A549 (cell line): Measurements from ENCODE around the gene CD63. TPM values are rescaled to one million over a fixed set of nuclear protein-coding genes. Genes with fewer than 3 reads are reported as not detected.

Experiments used
- ATAC-seq, 2 experiments: fragments of 200-7000 bp in 1 of 2; fragments of >200 bp in 1 of 2; cut with Nextera tagmentation in 1 of 2; cut with Tn5 transposase in 1 of 2; 3 replicates each; pipeline versions ENCODE4 v1.8.0 to v1.9.1; 2018 to 2020; ENCODE audit warnings: mild to moderate bottlenecking in 1 of 2, moderate library complexity in 1 of 2
- CTCF ChIA-PET: fragments of 300-600 bp; sonication (Branson Sonifier 250); formaldehyde crosslinking; extraction: SDS; loops from one replicate; lab custom pipeline; 2021; ENCODE audit warnings: antibody characterized with exemption, inconsistent platforms; lab: Yijun Ruan, JAX
- POLR2A ChIA-PET: fragments of 350-600 bp; formaldehyde crosslinking; extraction: SDS; loops from one replicate; lab custom pipeline; 2021; ENCODE audit warnings: antibody characterized with exemption, inconsistent platforms; lab: Yijun Ruan, JAX
- DNase-seq, 2 experiments: peaks; one replicate each; pipeline versions ENCODE4 v3.0.0 to v3.0.0-alpha.2; 2011 to 2016; ENCODE audit warnings: low read depth in 1 of 2, low spot score in 1 of 2
- FAIRE-seq: peaks from 2 replicates; lab custom pipeline; 2011; peaks lifted over from hg19 to GRCh38; lab: Jason Lieb, UNC
- H3K27ac ChIP-seq, 2 experiments: fragments of >200 bp; sonication (Bioruptor Twin); formaldehyde crosslinking; 3 replicates each; pipeline ENCODE4 v1.5.1; 2016 to 2017
- H3K4me1 ChIP-seq: fragments of >200 bp; sonication (Bioruptor Twin); formaldehyde crosslinking; 3 replicates; pipeline ENCODE4 v1.6.1; 2016
- H3K4me2 ChIP-seq: fragments of >200 bp; sonication (Bioruptor Twin); formaldehyde crosslinking; 3 replicates; pipeline ENCODE4 v1.6.1; 2016
- H3K4me3 ChIP-seq: fragments of >200 bp; sonication (Bioruptor Twin); formaldehyde crosslinking; 3 replicates; pipeline ENCODE4 v1.5.1; 2016
- H3K9me3 ChIP-seq: fragments of >200 bp; sonication (Bioruptor Twin); formaldehyde crosslinking; 3 replicates; pipeline ENCODE4 v1.6.1; 2016
- EHF ChIP-seq: fragments of 250-450 bp; sonication (Bioruptor Pico); IDR thresholded peaks from 2 replicates; pipeline ENCODE4 v1.5.0; 2020; ENCODE audit warnings: mild to moderate bottlenecking
- FOSL2 ChIP-seq, 2 experiments: fragments of 450-650 bp in 1 of 2; fragments of >200 bp in 1 of 2; sonication (Bioruptor Twin) in 1 of 2; formaldehyde crosslinking; IDR thresholded peaks; 2 replicates each; pipeline versions ENCODE4 v1.5.0 to v1.6.1; 2016 to 2020; ENCODE audit warnings: mild to moderate bottlenecking in 1 of 2, moderate library complexity in 1 of 2
- HOXB13 ChIP-seq: fragments of 250-450 bp; sonication (Bioruptor Pico); IDR thresholded peaks from 2 replicates; pipeline ENCODE4 v1.5.0; 2020; ENCODE audit warnings: low read depth, mild to moderate bottlenecking, moderate library complexity
- HOXB5 ChIP-seq: fragments of 250-450 bp; sonication (Bioruptor Pico); IDR thresholded peaks from 2 replicates; pipeline ENCODE4 v1.5.0; 2020; ENCODE audit warnings: mild to moderate bottlenecking, moderate library complexity
- JUN ChIP-seq, 2 experiments: fragments of >200 bp; sonication (Bioruptor Twin); formaldehyde crosslinking; IDR thresholded peaks; 2 replicates in 1 of 2; 3 replicates in 1 of 2; pipeline ENCODE4 v1.6.1; 2016 to 2017
- KDM1A ChIP-seq: fragments of 200-600 bp; sonication (generic); IDR thresholded peaks from 2 replicates; pipeline ENCODE4 v1.6.1; 2016; ENCODE audit warnings: low read depth, mild to moderate bottlenecking
- KDM5A ChIP-seq: fragments of 200-600 bp; sonication (generic); IDR thresholded peaks from 2 replicates; pipeline ENCODE4 v1.6.1; 2016; ENCODE audit warnings: antibody characterized with exemption, mild to moderate bottlenecking
- MAFK ChIP-seq: fragments of 450-650 bp; IDR thresholded peaks from 2 replicates; pipeline ENCODE4 v1.6.1; 2014; ENCODE audit not compliant: partially characterized antibody
- MYC ChIP-seq: IDR thresholded peaks from 2 replicates; pipeline ENCODE4 v1.6.1; 2012; ENCODE audit warnings: mild to moderate bottlenecking, inconsistent platforms, low read length, improper control_type of control experiment, borderline replicate concordance
- NFE2L2 ChIP-seq: fragments of 150-350 bp; conservative IDR thresholded peaks from 2 replicates; pipeline ENCODE4 v1.6.1; 2014; ENCODE audit warnings: low read length
- NR3C1 ChIP-seq: fragments of >200 bp; sonication (Bioruptor Twin); formaldehyde crosslinking; IDR thresholded peaks from 3 replicates; pipeline ENCODE4 v1.6.1; 2017
- PHF8 ChIP-seq: fragments of 200-600 bp; sonication (generic); IDR thresholded peaks from 2 replicates; pipeline ENCODE4 v1.6.1; 2016; ENCODE audit warnings: low read depth, mild to moderate bottlenecking, antibody characterized with exemption, moderate library complexity, borderline replicate concordance
- POLR2A ChIP-seq: IDR thresholded peaks from 2 replicates; pipeline ENCODE4 v1.6.1; 2012; ENCODE audit warnings: mild to moderate bottlenecking, low read length
- RARB ChIP-seq: fragments of 250-450 bp; sonication (Bioruptor Pico); IDR thresholded peaks from 2 replicates; pipeline ENCODE4 v1.8.0; 2021; ENCODE audit warnings: mild to moderate bottlenecking, moderate library complexity
- ZFP36 ChIP-seq: fragments of 450-650 bp; IDR thresholded peaks from 2 replicates; pipeline ENCODE4 v1.6.1; 2014; ENCODE audit warnings: borderline replicate concordance; ENCODE audit not compliant: partially characterized antibody
- WGBS: methylation state at CpG from one replicate; pipeline ENCODE4 v1.1.6; 2017; ENCODE audit errors: missing lambda C conversion rate; 5-methylcytosine and 5-hydroxymethylcytosine counted together
- polyA plus RNA-seq, 4 experiments: library from polyadenylated mRNA; depleted of rRNA in 3 of 4; stranded (reverse); fragments of >200 nt; fragmentation: RNase III in 1 of 4; extraction: RNeasy Plus Mini Kit Qiagen cat#74134 plus additional on column Dnase treatment in 1 of 4; gene quantifications; 2 replicates in 3 of 4; 3 replicates in 1 of 4; pipeline ENCODE4 v1.2.3, GENCODE V29; 2011 to 2017
- TF ChIP-seq, protein P1 (sequence below): fragments of 250-450 bp; sonication (Bioruptor Pico); IDR thresholded peaks from 2 replicates; pipeline ENCODE4 v1.5.0; 2020; ENCODE audit warnings: low read depth, mild to moderate bottlenecking, moderate library complexity
- TF ChIP-seq, protein P2 (sequence below): IDR thresholded peaks from 2 replicates; pipeline ENCODE4 v1.6.1; 2012; ENCODE audit warnings: low read depth, borderline replicate concordance
- TF ChIP-seq, protein P3 (sequence below): IDR thresholded peaks from 2 replicates; pipeline ENCODE4 v1.6.1; 2012
- TF ChIP-seq, protein P4 (sequence below): IDR thresholded peaks from 2 replicates; pipeline ENCODE4 v1.6.1; 2012
- TF ChIP-seq, protein P5 (sequence below): fragments of >200 bp; sonication (Bioruptor Twin); formaldehyde crosslinking; IDR thresholded peaks from 3 replicates; pipeline ENCODE4 v1.5.1; 2016

Gene CD63
- polyA plus RNA-seq, 2 of the 4 experiments (the other 2 are of a cell fraction): 530 to 724 TPM

DNA sequence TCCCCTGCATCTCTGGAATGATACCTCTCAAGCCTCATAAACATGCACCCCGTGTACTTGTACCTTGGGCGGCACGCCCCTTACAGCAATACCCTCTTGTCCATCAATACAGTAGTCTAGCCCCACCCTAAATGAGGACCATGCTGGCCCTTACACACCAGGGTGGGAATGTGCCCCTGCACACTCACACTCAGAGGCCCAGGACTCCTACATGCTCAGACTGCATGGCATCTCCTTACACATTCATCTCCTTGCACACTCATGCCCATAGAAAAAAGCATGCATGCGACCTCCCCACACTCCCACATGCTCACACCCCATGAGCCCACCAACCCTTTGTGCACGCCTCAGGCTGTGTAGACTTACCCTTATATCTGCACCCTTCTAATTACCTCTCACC, 43.1 kb downstream of the CD63 start:
- FAIRE-seq (no peak), DNase-seq (no peak), ATAC-seq (no peak)
- Histone ChIP-seq H3K9me3 (no peaks in the 10 kb centered on the region), H3K4me1 (peaks cover 14% of the 10 kb centered on the region; the same call in 2 of the 3 replicates), H3K27ac (no peak overlapping the region), H3K4me2 (no peak overlapping the region), H3K4me3 (no peak overlapping the region)
- WGBS: 78% methylated on average over 5 of the region's 5 CpGs
- TF ChIP-seq POLR2A (0 out of 2 replicates have a peak, but pooled peaks have one; percentile 14), HOXB5 (no peak), RARB (CRISPR knock-in tag) (no peak)
- ChIA-PET POLR2A (no interaction called here), CTCF (interaction anchor here (1.2 to 1.5 kb wide), 3 partner anchors 10 to 27 kb away, joined by 3 read pairs; no protein-coding TSS in a partner anchor)

DNA sequence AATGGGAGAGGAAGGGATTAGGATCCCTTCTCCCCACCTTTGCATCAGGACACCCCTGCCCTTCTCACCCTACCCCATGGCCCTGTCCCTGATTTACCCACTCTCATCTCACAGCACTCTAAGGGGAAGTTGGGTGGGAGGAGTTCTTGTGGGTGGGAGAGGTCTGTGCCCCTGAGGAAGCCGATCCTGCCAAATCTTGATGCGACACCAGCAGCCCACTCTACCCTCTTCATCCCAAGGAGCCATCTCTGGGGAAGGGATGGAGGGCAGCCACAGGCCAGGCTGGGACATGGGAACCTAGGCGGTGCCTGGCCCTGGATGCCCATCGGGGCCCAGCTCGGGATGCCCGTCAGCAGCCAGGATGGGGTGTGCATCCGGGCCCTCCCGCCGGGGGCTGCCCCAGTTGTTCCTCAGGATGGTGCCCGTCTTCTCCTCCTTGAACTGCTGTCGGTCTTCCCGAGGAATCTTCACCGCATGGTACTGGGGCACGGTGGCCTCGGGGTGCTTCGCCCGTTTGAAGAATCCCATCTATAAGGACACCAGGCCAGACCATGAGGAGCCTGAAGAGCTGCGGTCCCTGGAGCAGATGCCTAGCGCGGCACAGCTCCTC, 43.9 kb downstream of the CD63 start:
- H3K4me3 ChIP-seq: no peak overlapping the region
- peaks cover 14% of the 10 kb centered on the region; the same call in 2 of the 3 replicates for H3K4me1 ChIP-seq
- no peak for FAIRE-seq
- CTCF ChIA-PET: interaction anchor here (0.7 to 4.2 kb wide), 6 partner anchors 11 to 45 kb away, joined by 3 to 59 read pairs (median 3); partner anchors contain the start of genes BLOC1S1 and RDH5
- no peak overlapping the region for H3K27ac ChIP-seq
- TF ChIP-seq KDM1A (no peak), EHF (CRISPR knock-in tag) (no peak), PHF8 (no peak), FOSL2 (IDR thresholded peaks at IDR 0.05) (no peak), FOSL2 (CRISPR knock-in tag; IDR thresholded peaks at IDR 0.05) (no peak), MYC (no peak), JUN (IDR thresholded peaks at IDR 0.05) (no peak), HOXB13 (CRISPR knock-in tag) (no peak), NFE2L2 (no peak)
- TF ChIP-seq, protein P1, sequence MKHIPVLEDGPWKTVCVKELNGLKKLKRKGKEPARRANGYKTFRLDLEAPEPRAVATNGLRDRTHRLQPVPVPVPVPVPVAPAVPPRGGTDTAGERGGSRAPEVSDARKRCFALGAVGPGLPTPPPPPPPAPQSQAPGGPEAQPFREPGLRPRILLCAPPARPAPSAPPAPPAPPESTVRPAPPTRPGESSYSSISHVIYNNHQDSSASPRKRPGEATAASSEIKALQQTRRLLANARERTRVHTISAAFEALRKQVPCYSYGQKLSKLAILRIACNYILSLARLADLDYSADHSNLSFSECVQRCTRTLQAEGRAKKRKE (CRISPR knock-in tag): no peak
- TF ChIP-seq, protein P2, sequence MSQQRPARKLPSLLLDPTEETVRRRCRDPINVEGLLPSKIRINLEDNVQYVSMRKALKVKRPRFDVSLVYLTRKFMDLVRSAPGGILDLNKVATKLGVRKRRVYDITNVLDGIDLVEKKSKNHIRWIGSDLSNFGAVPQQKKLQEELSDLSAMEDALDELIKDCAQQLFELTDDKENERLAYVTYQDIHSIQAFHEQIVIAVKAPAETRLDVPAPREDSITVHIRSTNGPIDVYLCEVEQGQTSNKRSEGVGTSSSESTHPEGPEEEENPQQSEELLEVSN: no peak
- TF ChIP-seq, protein P3, sequence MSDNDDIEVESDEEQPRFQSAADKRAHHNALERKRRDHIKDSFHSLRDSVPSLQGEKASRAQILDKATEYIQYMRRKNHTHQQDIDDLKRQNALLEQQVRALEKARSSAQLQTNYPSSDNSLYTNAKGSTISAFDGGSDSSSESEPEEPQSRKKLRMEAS: no peak
- TF ChIP-seq, all 56 proteins: peak for 0
- WGBS: 96% methylated on average over 16 of the region's 20 CpGs
- POLR2A ChIA-PET: no interaction called here
- DNase-seq (no peak), ATAC-seq (no peak)
- Histone ChIP-seq H3K9me3 (no peaks in the 10 kb centered on the region), H3K4me2 (no peak overlapping the region)

DNA sequence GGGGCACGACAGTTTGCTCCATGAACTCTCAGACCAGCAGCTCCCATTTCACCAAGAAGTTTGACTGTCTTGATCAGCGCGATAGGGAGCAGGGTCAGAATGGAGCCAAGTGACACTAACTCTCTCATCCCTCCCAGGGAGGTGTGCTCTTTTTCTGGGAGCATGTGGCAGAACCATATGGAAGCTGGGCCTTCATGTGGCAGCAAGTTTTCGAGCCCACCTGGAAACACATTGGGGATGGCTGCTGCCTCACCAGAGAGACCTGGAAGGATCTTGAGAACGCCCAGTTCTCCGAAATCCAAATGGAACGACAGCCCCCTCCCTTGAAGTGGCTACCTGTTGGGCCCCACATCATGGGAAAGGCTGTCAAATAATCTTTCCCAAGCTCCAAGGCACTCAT, 45.1 kb downstream of the CD63 start:
- ChIA-PET POLR2A (no interaction called here), CTCF (interaction anchor here (0.8 to 4.2 kb wide), 3 partner anchors 27 to 46 kb away, joined by 3 to 59 read pairs (median 3); partner anchors contain the start of genes BLOC1S1 and RDH5)
- Histone ChIP-seq H3K9me3 (no peaks in the 10 kb centered on the region), H3K4me1 (peaks cover 14% of the 10 kb centered on the region; the same call in 2 of the 3 replicates), H3K4me2 (no peak overlapping the region), H3K4me3 (no peak overlapping the region), H3K27ac (no peak overlapping the region)
- ATAC-seq: no peak
- TF ChIP-seq MAFK: no peak
- no peak for TF ChIP-seq KDM5A
- TF ChIP-seq, protein P4, sequence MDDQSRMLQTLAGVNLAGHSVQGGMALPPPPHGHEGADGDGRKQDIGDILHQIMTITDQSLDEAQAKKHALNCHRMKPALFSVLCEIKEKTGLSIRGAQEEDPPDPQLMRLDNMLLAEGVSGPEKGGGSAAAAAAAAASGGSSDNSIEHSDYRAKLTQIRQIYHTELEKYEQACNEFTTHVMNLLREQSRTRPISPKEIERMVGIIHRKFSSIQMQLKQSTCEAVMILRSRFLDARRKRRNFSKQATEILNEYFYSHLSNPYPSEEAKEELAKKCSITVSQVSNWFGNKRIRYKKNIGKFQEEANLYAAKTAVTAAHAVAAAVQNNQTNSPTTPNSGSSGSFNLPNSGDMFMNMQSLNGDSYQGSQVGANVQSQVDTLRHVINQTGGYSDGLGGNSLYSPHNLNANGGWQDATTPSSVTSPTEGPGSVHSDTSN: no peak
- TF ChIP-seq ZFP36: no peak
- TF ChIP-seq NR3C1: no peak
- TF ChIP-seq, protein P5, sequence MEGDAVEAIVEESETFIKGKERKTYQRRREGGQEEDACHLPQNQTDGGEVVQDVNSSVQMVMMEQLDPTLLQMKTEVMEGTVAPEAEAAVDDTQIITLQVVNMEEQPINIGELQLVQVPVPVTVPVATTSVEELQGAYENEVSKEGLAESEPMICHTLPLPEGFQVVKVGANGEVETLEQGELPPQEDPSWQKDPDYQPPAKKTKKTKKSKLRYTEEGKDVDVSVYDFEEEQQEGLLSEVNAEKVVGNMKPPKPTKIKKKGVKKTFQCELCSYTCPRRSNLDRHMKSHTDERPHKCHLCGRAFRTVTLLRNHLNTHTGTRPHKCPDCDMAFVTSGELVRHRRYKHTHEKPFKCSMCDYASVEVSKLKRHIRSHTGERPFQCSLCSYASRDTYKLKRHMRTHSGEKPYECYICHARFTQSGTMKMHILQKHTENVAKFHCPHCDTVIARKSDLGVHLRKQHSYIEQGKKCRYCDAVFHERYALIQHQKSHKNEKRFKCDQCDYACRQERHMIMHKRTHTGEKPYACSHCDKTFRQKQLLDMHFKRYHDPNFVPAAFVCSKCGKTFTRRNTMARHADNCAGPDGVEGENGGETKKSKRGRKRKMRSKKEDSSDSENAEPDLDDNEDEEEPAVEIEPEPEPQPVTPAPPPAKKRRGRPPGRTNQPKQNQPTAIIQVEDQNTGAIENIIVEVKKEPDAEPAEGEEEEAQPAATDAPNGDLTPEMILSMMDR: no peak
- TF ChIP-seq JUN (IDR thresholded peaks at IDR 0.05): no peak
- 94% methylated on average over 7 of the region's 7 CpGs for WGBS
- FAIRE-seq: no peak
- DNase-seq: no peak
